HS-5 (cell line): ENCODE data around the gene SPATA2L.
"Not testable (repeated sequence)": the region's sequence is repeated elsewhere in the genome, so short reads cannot be mapped to it uniquely, and the experiment has no call there.

ENCODE experiments used
- DNase-seq: peaks from one replicate; pipeline ENCODE4 v3.0.0-alpha.2; 2012; ENCODE audit warnings: low read depth

Gene SPATA2L

DNA sequence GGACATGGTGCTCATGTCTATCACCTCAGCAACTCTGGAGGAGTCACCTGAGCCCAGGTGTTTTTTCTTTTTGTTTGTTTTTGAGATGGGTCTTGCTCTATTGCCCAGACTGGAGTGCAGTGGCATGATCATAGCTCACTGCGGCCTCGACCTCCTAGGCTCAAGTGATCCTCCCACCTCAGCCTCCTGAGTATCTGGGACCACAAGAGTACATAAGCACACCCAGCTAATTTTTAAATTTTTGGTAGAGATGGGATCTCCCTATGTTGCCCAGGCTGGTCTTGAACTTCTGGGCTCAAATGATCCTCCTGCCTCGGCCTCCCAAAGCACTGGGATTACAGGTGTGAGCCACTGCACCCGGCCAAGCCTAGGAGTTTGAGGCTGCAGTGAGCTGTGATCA, 11.9 kb downstream of the SPATA2L start:
- DNase-seq = not testable (repeated sequence)

DNA sequence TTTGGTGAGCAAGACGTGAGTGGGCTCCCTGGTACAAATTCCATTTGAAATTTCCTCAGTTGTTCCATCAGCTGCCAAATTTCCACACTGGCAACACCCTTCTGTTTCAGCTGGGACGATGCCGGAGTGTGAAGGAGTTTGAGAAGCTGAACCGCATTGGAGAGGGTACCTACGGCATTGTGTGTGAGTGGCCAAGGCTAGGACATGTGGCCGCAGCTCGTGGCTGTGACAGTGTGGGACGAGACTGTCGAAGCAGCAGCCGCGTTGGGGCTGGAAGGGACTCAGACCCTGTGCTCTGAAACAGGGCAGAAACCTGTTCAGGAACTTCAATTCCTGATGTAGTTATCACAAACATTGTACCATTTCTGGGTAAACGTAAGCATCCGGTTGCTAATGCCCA, 12.4 kb downstream of the SPATA2L start:
- no peak for DNase-seq

DNA sequence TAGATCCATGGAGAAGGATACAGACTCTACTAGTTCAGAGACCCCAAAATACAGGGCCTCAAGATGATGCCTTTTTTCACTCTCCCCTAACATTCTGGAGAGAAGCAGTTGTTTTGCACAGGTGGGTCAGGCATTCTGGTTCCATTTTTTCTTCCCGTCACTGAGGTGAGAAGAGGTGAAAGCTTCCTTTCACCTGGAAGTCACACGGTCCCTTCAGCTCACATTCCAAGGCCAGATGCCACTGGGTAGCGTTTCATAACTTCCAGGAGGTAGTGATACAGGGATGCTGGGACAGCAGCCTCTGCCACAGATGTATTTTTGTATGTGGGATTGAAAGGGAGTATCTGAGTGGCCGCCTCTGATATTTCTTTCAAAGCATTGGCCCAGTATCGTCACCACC, 13.1 kb downstream of the SPATA2L start:
- no peak for DNase-seq

DNA sequence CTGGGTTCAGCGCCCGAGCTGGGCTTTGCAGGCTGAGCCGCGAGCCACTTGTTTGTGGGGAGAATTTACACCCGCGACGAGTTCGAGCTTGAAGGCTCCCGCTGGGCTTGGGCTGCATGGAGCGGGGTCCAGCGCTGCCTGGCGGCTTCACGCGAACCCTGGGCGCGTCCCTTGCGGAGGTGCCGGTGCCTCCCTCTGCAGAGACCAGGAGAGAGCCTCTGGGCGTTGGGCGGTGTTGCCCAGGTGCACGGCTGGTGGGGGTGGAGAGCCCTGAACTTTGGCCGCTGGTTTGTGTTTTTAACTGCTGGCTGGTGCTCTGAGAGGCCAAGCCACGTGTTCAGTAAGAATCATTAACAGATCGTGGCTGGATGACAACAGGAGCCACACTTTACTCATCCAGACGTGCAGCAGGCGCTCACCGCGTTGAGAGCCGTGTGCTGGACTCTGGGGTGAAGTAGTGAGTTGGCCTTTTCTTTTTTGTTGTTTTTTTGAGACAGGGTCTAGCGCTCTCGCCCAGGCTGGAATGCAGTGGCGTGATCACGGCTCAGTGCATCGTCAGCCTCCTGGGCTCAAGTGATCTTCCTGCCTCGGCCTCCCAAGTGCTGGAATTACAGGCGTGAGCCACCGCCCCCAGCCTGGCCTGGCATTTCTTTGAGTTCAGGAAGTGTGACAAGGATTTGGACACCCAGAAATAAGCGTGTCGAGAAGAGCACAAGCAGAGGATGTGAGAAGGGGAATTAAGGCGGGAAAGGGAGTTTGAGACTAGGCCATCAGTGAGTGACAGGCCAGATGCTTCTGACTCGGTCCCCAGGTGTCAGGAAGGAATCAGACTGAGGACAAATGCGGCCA, 14.2 kb downstream of the SPATA2L start:
- DNase-seq = no peak

DNA sequence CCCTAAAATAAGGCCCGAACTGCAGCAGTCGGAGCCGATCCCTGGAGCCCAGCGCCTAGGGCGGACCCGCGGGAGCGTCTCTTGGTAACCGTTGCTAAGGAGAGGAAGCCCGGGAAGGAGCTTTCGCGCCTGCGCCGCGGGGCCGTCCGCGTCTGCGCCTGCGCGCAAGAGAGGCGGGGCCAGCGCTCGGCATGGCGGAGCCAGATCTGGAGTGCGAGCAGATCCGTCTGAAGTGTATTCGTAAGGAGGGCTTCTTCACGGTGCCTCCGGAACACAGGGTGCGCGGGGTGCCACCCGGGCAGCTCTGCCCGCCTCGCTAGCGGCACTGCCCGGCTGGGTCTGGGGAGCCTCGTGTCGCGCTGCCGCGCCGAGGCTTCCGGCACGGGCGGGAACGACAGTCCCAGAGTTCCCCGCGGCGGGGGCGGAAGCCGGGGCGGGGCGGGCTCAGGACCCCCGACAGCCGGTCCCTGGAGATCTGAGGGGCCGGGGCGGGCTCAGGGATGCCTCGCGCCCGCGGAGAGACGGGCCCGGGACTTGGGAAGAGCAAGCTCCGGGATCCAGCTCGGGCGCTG, 14.9 kb downstream of the SPATA2L start, which contains the start of gene CDK10:
TSS of gene CDK10 (plus strand) at position 170 of the 572 bp plus-strand sequence. CDS start at position 192, 22 bp downstream.
- DNase-seq = no peak

DNA sequence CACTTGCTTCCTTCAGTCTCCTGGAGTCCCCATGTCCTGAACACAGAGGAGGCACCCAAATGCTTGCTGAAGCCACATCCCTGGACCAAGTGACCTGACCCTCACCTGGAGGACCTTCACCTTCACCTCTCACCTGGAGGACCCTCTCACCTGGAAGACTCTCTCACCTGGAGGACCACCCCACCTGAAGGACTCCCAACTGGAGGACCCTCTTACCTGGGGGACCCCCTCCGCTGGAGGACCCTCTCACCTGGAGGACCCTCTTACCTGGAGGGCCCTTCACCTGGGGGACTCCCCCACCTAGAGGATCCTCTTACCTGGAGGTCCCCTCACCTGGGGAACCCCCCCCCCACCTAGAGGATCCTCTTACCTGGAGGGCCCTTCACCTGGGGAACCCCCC, 15.6 kb downstream of the SPATA2L start:
- no peak for DNase-seq

DNA sequence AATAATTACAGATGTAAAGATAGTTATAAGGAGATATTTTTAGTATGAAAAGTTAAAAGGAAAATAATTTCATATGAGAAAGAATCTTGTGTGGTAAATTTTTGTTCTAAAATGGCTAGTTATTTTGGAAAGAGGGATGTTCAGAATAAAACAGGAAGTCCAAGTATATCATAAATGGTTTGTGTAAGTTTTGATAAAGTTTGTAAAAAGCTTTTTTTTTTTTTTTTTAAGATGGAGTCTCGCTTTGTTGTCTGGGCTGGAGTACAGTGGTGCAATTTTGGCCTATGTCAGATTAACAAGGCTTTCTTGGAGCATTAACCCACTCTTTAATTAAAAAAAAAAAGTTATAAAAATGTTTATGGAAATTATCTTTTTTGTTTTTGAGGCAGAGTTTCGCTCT, 23.2 kb downstream of the SPATA2L start:
- DNase-seq = no peak

DNA sequence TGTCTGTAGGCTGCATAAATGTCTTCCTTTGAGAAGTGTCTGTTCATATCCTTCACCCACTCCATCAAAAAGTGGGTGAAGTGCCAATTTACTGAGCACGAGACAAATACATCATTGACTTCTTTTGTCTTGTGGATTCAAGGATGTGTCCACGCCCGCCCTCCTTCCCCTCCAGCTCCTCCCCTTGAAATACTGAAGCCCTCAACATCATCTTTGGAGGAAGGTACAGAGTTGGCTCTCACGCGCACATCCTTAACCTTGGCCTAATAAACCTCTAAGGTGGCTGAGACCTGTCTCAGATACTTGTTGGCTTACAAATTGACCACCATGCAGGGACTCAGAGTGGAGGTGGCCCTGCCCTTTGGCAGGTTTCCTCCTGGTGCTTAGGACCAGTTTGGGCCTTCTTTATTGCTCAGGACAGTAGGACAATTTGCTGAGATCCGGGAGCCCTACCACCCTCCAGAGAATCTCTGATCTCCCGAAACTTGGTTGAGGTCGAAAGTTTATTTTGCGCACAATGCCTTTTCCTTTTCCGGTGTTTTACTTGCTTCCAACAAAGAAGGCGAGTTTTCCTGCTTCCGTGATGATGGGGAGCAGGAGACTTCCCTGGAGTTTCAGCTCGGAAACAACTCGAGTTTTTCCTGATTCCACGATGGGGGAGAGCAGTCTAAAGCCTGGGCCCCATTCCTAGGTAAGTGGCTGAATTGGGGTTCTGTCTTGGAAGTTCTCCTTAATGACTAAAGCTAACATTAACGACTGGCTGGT, 29.1 kb downstream of the SPATA2L start:
- no peak for DNase-seq

DNA sequence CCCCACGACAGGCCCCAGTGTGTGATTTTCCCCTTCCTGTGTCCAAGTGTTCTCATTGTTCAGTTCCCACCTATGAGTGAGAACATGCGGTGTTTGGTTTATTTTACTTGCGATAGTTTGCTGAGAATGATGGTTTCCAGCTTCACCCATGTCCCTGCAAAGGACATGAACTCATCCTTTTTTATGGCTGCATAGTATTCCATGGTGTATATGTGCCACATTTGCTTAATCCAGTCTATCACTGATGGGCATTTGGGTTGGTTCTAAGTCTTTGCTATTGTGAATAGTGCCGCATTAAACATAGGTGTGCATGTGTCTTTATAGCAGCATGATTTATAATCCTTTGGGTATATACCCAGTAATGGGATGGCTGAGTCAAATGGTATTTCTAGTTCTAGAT, 29.9 kb downstream of the SPATA2L start:
- not testable (repeated sequence) for DNase-seq

DNA sequence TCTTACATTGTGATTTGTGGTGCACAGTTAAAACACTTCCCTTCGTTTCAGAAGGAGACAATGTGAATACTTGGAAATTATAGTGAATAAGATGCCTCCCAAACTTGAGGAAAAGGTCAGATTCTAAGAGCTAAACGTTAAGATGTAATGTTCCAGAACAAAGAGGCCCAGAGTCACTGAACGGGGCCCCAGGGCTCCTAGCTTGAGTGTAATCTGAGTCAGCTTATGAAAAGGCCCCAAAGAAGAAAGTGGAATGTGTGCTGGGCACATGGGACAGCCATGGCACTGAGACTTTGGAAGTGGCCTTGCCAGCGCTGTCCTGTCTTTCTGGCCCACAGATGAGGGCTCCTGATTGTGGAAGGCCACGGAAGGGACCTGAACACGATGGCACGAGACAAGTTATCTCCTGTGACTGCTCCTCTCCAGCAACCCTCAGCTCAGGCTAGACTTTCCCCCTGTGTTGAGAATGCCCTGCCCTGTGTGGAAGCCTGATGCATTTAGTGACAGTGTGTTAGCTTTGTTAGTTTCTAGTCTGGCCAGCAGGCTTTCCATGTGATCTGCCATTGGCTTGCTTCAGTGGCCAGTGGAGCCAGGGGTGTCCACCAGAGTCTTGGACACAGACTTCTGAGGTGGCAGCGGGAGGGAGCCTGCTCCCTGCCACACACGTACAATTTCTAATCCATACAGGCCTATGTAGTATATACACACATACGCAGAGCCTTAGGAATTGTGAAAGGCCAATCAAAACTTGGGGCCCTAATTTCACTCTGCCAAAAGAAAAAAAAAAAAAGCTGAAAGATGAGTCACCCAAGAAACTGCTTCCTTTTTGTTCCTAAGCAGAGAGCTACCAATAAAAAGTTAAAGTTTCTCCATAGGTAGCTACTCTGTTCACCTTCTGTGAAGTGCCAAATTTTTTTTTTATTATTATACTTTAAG, 30.7 kb downstream of the SPATA2L start:
- DNase-seq = no peak

DNA sequence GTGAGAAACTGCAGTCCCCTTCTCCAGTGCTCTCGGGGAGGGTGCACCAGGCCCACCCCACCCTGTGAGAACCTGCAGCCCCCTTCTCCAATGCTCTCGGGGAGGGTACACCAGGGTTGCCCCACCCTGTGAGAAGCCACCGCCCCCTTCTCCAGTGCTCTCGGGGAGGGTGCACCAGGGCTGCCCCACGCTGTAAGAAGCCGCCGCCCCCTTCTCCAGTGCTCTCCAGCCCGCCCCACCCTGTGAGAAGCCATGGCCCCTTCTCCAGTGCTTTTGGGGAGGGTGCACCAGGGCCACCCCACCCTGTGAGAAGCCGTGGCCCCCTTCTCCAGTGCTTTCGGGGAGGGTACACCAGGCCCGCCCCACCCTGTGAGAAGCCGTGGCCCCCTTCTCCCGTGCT, 31.8 kb downstream of the SPATA2L start:
- no peak for DNase-seq

DNA sequence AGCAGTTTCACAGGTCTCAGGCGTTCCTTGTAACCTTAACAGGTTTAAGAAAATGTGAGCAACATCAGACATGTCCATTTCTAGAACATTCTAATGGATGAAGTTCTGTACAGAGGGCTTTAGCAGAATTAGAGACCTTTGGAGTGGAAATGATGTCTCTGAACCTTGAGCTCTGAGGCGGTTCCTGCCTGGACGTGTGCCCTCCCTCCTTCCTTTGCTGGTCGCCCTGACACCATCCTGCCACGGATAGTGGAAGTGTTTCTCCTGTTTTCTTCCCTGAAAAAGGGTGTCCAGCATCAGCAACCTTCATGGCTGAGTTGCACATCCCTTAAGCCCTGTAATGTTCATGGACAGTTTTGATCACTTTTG, 32.7 kb downstream of the SPATA2L start:
- DNase-seq = no peak

DNA sequence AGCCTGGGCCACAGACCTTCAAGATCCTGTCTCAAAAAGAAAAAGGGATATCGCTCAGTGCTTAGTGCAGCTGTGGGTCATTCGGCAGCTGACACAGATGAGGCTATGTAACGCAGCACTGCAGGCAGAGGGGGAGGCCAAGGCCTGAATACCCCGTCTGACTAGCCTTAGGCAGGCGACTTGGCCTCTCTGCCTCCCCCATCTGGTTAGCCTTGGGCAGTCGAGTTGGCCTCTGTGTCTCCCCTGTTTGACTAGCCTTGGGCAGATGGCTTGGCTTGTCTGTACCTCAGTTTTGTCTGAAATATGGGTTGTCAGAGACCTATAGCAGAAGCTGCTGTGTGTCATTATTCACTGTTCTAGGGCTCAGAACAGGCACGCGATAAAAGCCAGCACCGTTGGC, 33.9 kb downstream of the SPATA2L start:
- DNase-seq = no peak

DNA sequence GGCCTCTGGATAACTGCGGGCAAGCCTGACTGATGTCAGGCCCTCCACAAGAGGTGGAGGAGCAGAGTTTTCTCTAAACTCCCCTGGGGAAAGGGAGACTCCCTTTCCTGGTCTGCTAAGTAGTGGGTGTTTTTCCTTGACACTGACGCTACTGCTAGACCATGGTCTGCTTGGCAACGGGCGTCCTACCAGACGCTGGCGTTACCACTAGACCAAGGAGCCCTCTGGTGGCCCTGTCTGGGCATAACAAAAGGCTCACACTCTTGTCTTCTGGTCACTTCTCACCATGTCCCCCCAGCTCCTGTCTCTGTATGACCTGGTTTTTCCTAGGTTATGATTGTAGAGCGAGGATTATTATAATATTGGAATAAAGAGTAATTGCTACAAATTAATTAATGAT, 34.5 kb downstream of the SPATA2L start:
- DNase-seq = not testable (repeated sequence)

DNA sequence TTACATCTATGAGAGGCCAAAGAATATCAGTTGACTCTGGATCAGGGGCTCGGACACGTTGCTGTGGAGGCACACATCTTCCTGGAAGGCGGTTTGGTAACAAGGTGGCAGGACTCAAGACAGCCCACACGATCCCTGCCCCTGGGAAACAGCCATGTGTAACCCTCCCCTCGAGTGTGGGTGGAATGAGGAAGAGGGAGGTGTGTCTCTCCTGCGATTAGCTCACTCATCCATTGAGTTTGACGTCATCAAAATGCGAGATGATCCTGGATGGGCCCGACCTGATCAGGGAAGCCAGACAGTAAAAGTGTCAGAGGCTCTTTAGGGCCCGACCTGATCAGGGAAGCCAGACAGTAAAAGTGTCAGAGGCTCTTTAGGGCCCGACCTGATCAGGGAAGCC, 37.3 kb downstream of the SPATA2L start:
- DNase-seq = not testable (repeated sequence)

DNA sequence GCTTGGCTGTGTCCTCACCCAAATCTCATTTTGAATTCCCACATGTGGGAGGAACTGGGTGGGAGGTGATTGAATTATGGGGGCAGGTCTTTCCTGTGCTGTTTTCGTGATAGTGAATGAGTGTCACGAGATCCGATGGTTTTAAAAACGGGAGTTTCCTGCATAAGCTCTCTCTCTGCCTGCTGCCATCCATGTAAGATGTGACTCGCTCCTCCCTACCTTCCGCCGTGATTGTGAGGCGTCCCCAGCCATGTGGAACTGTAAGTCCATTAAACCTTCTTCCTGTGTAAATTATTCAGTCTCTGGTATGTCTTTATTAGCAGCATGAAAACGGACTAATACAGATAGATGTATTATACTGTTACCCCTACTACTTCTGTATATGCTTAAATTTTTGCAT, 40.3 kb downstream of the SPATA2L start:
- DNase-seq = no peak

DNA sequence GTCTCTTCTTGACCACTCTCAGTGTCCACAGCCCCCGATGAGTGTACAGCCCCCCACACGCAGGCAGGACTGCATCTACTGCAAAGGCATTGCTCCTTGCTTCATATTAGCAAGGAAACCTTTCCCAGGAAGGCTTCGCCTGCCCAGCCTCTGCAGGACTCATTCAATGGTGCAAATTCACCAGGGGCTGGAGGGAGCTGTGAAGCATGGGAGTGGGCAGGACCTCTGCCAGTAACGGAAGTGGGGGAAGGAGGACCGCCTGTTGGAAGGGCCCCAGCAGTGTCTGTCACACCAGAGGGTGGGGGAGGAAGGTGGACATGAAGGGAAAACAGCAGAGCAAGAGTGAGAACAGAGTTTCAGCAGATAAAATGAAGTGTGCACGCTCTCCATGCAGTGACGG, 41.4 kb downstream of the SPATA2L start:
- DNase-seq = no peak

DNA sequence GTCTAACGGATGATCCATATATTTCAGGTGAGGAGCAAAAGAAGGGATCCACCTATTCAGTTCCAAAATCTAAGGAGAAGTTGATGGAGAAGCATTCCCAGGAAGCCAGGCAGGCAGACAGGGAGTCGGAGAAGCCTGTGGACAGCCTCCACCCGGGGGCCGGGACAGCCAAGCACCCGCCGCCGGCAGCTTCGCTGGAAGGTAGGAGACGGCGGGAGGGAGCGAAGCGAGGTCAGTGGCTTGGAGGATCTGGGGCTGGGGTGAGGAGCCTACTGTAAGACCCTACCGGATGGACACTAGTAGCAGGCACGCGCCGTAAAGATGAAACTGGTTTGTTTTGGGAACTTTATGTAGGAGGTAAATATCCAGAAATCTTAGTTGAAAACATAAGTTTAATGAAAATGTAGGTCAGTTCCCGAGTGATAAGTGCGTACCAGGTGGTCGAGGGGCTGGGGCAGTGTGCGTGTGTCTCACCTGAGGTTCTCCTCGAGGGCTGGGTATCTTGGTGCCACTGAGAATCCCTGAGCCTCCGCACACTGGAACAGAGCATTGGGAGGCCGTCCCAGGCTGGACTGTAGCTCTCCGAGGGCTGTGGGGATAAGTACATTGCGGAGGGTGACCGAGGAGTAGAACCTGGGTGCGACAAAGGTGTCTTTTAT, 43.2 kb downstream of the SPATA2L start:
- no peak for DNase-seq

DNA sequence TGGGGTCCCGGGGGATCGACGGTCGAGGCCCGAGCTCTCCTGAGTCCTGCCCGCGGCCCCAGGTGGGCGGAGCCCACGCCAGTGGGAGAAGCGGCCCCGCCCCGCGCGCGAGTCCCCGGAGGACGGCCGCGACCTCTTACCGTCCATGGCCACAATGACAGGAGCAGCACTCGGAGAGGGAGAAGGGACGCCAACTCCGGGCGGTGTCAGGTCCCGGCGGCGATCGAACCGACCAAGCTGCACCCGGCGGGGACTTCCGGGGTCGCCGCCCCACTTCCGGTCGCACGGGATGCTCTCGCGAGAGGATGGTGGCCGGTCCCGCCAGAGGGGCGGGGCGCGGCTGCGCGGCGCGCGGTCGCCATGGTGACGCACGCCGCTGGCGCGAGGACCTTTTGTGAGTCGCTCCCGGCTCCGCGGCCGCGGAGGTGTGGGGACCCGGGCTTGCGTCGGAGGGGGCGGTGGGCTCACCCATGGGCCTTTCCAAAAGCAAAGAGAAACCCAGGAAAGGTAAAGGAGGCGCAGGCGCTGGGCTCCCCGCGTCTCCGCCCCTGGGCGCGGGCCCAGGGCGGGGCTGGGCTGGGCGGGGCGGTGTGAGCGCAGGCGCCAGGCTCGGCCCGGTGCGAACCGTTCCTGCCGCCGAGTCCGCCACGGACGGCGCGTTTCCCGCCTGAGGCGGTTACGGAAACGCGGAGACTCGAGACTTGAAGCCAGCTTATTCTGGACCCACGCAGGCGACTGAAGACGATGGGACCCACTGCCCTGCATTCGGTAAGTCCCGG, 43.9 kb downstream of the SPATA2L start, which contains the start of the genes CHMP1A and SPATA33:
TSS of gene CHMP1A (minus strand) at position 267 of the 779 bp plus-strand sequence. CDS start at position 147, 120 bp downstream.
TSS of gene SPATA33 (plus strand) at position 395 of the 779 bp plus-strand sequence. CDS start at position 471, 76 bp downstream.
- DNase-seq = peak; percentile 23

DNA sequence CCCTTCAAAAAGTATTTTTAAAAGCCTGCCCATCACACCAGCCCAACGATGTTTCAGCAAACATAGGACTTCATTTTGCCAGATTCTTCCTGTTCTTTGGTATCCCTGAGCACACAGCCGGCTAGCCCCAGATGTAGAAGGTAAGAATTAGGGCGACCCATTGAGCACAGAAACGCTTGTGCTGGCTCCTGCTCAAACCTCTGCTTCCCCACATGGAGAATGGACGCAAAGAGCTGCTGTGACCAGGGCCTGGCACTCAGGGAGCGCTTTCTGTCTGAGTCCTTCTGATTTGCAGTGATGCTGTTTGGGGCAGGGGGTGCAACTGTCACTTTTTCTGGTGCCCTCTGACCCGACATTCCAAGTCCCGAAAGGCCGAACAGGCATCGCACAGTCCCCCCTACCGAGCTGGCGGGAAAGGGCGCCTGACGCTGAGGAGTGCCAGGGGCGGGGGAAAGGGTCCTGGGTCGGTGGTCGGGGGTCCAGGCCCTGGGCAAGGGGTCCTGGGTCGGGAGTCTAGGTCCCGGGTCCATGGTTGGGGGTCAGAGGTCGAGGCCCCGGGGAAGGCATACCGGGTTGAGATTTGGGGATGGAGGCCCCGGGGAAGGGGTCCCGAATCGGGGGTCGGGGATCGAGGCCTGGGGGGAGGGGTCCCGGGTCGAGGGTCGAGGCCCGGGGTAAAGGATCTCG, 44.9 kb downstream of the SPATA2L start:
- DNase-seq = no peak
